ENCODE data around the gene CDYL2.

DNA sequence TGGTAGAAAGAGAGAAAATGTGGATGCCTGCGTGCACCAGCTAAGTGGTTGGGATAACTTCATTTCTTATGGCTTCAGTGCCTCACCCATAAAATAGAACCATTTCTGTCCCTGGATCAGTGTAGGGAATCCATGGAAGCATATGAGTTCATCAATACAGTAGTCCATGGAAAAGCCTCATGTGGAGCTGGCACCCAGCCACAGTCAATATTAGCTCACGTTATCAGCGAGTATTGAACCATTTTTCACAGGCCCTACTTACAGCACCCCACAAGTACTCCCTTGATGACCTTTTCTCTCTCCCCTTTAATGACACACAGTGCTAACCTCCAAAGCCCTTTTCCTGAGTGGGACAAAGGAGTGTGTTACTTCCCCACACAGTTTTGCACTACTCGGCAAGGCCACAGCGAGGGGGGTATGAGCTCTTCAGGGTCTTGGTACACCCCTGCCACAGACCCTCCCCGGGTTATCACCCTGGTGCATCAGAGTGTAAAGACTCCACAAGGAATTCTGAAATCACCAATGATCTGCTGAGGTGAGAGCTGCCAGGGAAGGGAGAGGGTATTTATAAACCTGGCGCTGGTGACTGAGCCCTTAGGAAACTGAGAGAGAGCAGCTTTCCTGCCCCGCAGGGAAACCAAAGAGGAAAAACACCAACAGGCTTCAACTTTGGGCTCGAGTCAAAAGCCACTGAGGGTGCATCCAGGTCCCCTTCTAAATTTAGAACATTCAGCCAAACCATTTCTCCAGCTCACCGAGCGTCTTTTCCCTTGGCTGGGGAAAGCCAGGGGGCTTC lies 226.7 kb downstream of the CDYL2 start:
- no peak for TF ChIP-seq POLR2AphosphoS5 (IDR thresholded peaks at IDR 0.05; ENCODE audit: low read depth, low read length)
- no peak for TF ChIP-seq REST (IDR thresholded peaks at IDR 0.05; ENCODE audit: insufficient read depth in 1 of 2, low read depth in 2 of 2, low read length in 2 of 2)
- no peak for TF ChIP-seq SIN3A (IDR thresholded peaks at IDR 0.05; ENCODE audit: borderline replicate concordance, insufficient read depth, low read length)
- no peak for TF ChIP-seq TAF1 (IDR thresholded peaks at IDR 0.05; ENCODE audit: borderline replicate concordance, insufficient read depth, low read length)
